BLaER1 treated with 17β-estradiol and CSF1 and Interleukin-3, amounts not matched to agents 10 nM and 100 nM (cell line): ENCODE results near the gene RELN.
"Not testable (repeated sequence)": the region's sequence is repeated elsewhere in the genome, so short reads cannot be mapped to it uniquely, and the experiment has no call there.

Experiments
- H3K27ac ChIP-seq, 11 experiments: shearing (Covaris generic); formaldehyde crosslinking; 2 replicates each; pipeline ENCODE4 v1.8.1; 2022
- H3K27me3 ChIP-seq, 11 experiments: shearing (Covaris generic); formaldehyde crosslinking; 2 replicates each; pipeline ENCODE4 v1.8.1; 2022
- H3K36me3 ChIP-seq, 11 experiments: shearing (Covaris generic); formaldehyde crosslinking; 2 replicates each; pipeline ENCODE4 v1.8.1; 2022
- H3K4me1 ChIP-seq, 10 experiments: shearing (Covaris generic); formaldehyde crosslinking; 2 replicates each; pipeline ENCODE4 v1.8.1; 2022
- H3K4me2 ChIP-seq, 11 experiments: shearing (Covaris generic); formaldehyde crosslinking; 2 replicates each; pipeline ENCODE4 v1.8.1; 2022
- H3K4me3 ChIP-seq, 10 experiments: shearing (Covaris generic); formaldehyde crosslinking; 2 replicates each; pipeline ENCODE4 v1.8.1; 2022
- H3K9ac ChIP-seq, 11 experiments: shearing (Covaris generic); formaldehyde crosslinking; 2 replicates each; pipeline ENCODE4 v1.8.1; 2022
- H3K9me3 ChIP-seq, 11 experiments: shearing (Covaris generic); formaldehyde crosslinking; replicated peaks in 1 of 11; 2 replicates each; pipeline ENCODE4 v1.8.1; 2022
- H4K20me1 ChIP-seq, 11 experiments: shearing (Covaris generic); formaldehyde crosslinking; 2 replicates each; pipeline ENCODE4 v1.8.1; 2022
- Cebpa-rat ChIP-seq, 11 experiments: shearing (Covaris generic); IDR thresholded peaks; 2 replicates each; pipeline ENCODE4 v1.8.1; 2022

RELN gene

GRCh38 chr7:103989200-103989784, at the start of gene RELN:
Gene RELN (minus strand): TSS chr7:103989658. CDS start chr7:103989356, 302 bp downstream.
- H3K27me3 ChIP-seq, result peaks cover 28 to 39% (median 35%) of the 10 kb centered on the region in 11 experiments
- peak within 1 kb of the TSS; percentile 55 to 81 (median 63) for H3K4me2 ChIP-seq
- TF ChIP-seq Cebpa-rat (IDR thresholded peaks at IDR 0.05), result no peak
- peaks cover 7 to 18% (median 15%) of the 10 kb centered on the region in 11 experiments; a peak in 21 of 22 replicates for H3K9me3 ChIP-seq
- H3K36me3 ChIP-seq, result no peaks in the 10 kb centered on the region
- H3K4me1 ChIP-seq, result peaks cover 0 to 7% (median 0%) of the 10 kb centered on the region in 10 experiments; a peak in 4 of 20 replicates
- H3K9ac ChIP-seq, result peak within 1 kb of the TSS in 7 of 11 experiments; percentile 13 to 62 (median 36); a peak in 9 of 22 replicates
- H4K20me1 ChIP-seq, result no peaks in the 10 kb centered on the region
- no peak within 1 kb of the TSS for H3K27ac ChIP-seq
- H3K4me3 ChIP-seq, result peak within 1 kb of the TSS; percentile 39 to 67 (median 50); a peak in 18 of 20 replicates

- no peaks in the 10 kb centered on the region for H4K20me1 ChIP-seq
- no peak overlapping the region for H3K9ac ChIP-seq
- no peaks in the 10 kb centered on the region for H3K27me3 ChIP-seq
- H3K9me3 ChIP-seq, result peaks cover 0 to 9% (median 5%) of the 10 kb centered on the region in 11 experiments; a peak in 9 of 22 replicates
- H3K4me3 ChIP-seq, result no peak overlapping the region
- H3K4me1 ChIP-seq, result peaks cover 0 to 3% (median 0%) of the 10 kb centered on the region in 10 experiments; a peak in 2 of 20 replicates
- no peak overlapping the region for H3K4me2 ChIP-seq
- no peak for TF ChIP-seq Cebpa-rat (IDR thresholded peaks at IDR 0.05)
- no peaks in the 10 kb centered on the region for H3K36me3 ChIP-seq
- no peak overlapping the region for H3K27ac ChIP-seq
Measured at GRCh38 chr7:104038136-104038535, 48.7 kb upstream of the RELN start.

- H3K27ac ChIP-seq, H3K9ac ChIP-seq, H3K9me3 ChIP-seq, H3K4me1 ChIP-seq, H3K4me2 ChIP-seq, H3K36me3 ChIP-seq, H4K20me1 ChIP-seq, H3K27me3 ChIP-seq, H3K4me3 ChIP-seq: not testable (repeated sequence)
Measured at GRCh38 chr7:104036889-104037288, 47.4 kb upstream of the RELN start.

- no peak overlapping the region for H3K4me2 ChIP-seq
- H3K9ac ChIP-seq, result no peak overlapping the region
- no peaks in the 10 kb centered on the region for H3K36me3 ChIP-seq
- no peaks in the 10 kb centered on the region for H3K27me3 ChIP-seq
- H3K4me1 ChIP-seq, result peaks cover 0 to 3% (median 0%) of the 10 kb centered on the region in 10 experiments; a peak in 2 of 20 replicates
- no peak overlapping the region for H3K4me3 ChIP-seq
- TF ChIP-seq Cebpa-rat (IDR thresholded peaks at IDR 0.05), result no peak
- H3K27ac ChIP-seq, result no peak overlapping the region
- H4K20me1 ChIP-seq, result no peaks in the 10 kb centered on the region
- peaks cover 0 to 13% (median 5%) of the 10 kb centered on the region in 11 experiments; a peak in 10 of 22 replicates for H3K9me3 ChIP-seq
Measured at GRCh38 chr7:104035351-104035750, 45.9 kb upstream of the RELN start.

GRCh38 chr7:104034679-104035078, 45.2 kb upstream of the RELN start:
- H3K4me2 ChIP-seq, result no peak overlapping the region
- no peak overlapping the region for H3K4me3 ChIP-seq
- TF ChIP-seq Cebpa-rat (IDR thresholded peaks at IDR 0.05), result no peak
- no peaks in the 10 kb centered on the region for H3K27me3 ChIP-seq
- no peaks in the 10 kb centered on the region for H4K20me1 ChIP-seq
- H3K9me3 ChIP-seq, result peaks cover 0 to 13% (median 5%) of the 10 kb centered on the region in 11 experiments; a peak in 10 of 22 replicates
- no peaks in the 10 kb centered on the region for H3K36me3 ChIP-seq
- no peak overlapping the region for H3K9ac ChIP-seq
- no peak overlapping the region for H3K27ac ChIP-seq
- peaks cover 0 to 3% (median 0%) of the 10 kb centered on the region in 10 experiments; a peak in 2 of 20 replicates for H3K4me1 ChIP-seq

- Histone ChIP-seq H3K27me3 (no peaks in the 10 kb centered on the region), H3K9me3 (peaks cover 0 to 13% (median 5%) of the 10 kb centered on the region in 11 experiments; a peak in 10 of 22 replicates), H3K4me2 (no peak overlapping the region), H3K36me3 (no peaks in the 10 kb centered on the region), H3K9ac (no peak overlapping the region), H3K27ac (no peak overlapping the region), H4K20me1 (no peaks in the 10 kb centered on the region), H3K4me1 (no peaks in the 10 kb centered on the region), H3K4me3 (no peak overlapping the region)
- no peak for TF ChIP-seq Cebpa-rat (IDR thresholded peaks at IDR 0.05)
Measured at GRCh38 chr7:104033837-104034236, 44.4 kb upstream of the RELN start.

- H3K27me3 ChIP-seq, result no peaks in the 10 kb centered on the region
- H3K9me3 ChIP-seq, result peaks cover 0 to 13% (median 5%) of the 10 kb centered on the region in 11 experiments; a peak in 10 of 22 replicates
- no peak overlapping the region for H3K4me2 ChIP-seq
- H3K36me3 ChIP-seq, result no peaks in the 10 kb centered on the region
- no peak overlapping the region for H3K4me3 ChIP-seq
- H4K20me1 ChIP-seq, result no peaks in the 10 kb centered on the region
- H3K4me1 ChIP-seq, result no peaks in the 10 kb centered on the region
- no peak for TF ChIP-seq Cebpa-rat (IDR thresholded peaks at IDR 0.05)
- no peak overlapping the region for H3K27ac ChIP-seq
- no peak overlapping the region for H3K9ac ChIP-seq
Measured at GRCh38 chr7:104032486-104032885, 43.0 kb upstream of the RELN start.

- Histone ChIP-seq H3K9me3 (peaks cover 0 to 12% (median 3%) of the 10 kb centered on the region in 11 experiments; a peak in 10 of 22 replicates), H3K4me2 (no peak overlapping the region), H3K36me3 (no peaks in the 10 kb centered on the region), H3K9ac (no peak overlapping the region), H4K20me1 (no peaks in the 10 kb centered on the region), H3K4me1 (no peaks in the 10 kb centered on the region), H3K27me3 (no peaks in the 10 kb centered on the region), H3K27ac (no peak overlapping the region), H3K4me3 (no peak overlapping the region)
- TF ChIP-seq Cebpa-rat (IDR thresholded peaks at IDR 0.05), result no peak
Measured at GRCh38 chr7:104029765-104030164, 40.3 kb upstream of the RELN start.

GRCh38 chr7:104024632-104025031, 35.2 kb upstream of the RELN start:
- Histone ChIP-seq H3K4me3 (no peak overlapping the region), H3K27ac (no peak overlapping the region), H4K20me1 (no peaks in the 10 kb centered on the region), H3K4me2 (no peak overlapping the region), H3K9me3 (peaks cover 10 to 19% (median 18%) of the 10 kb centered on the region in 11 experiments; a peak in 21 of 22 replicates), H3K4me1 (no peaks in the 10 kb centered on the region), H3K9ac (no peak overlapping the region), H3K27me3 (no peaks in the 10 kb centered on the region), H3K36me3 (no peaks in the 10 kb centered on the region)
- no peak for TF ChIP-seq Cebpa-rat (IDR thresholded peaks at IDR 0.05)

- no peak overlapping the region for H3K9ac ChIP-seq
- no peak overlapping the region for H3K27ac ChIP-seq
- TF ChIP-seq Cebpa-rat (IDR thresholded peaks at IDR 0.05), result no peak
- H3K36me3 ChIP-seq, result no peaks in the 10 kb centered on the region
- no peaks in the 10 kb centered on the region for H3K4me1 ChIP-seq
- no peak overlapping the region for H3K4me3 ChIP-seq
- H3K4me2 ChIP-seq, result no peak overlapping the region
- no peaks in the 10 kb centered on the region for H4K20me1 ChIP-seq
- no peaks in the 10 kb centered on the region for H3K27me3 ChIP-seq
- H3K9me3 ChIP-seq, result peaks cover 10 to 19% (median 18%) of the 10 kb centered on the region in 11 experiments; a peak in 21 of 22 replicates
Measured at GRCh38 chr7:104023100-104023499, 33.6 kb upstream of the RELN start.
